ENCODE data around the gene SH3GL2.
A peak's percentile ranks its signal among the peaks of the same experiment; 100 is the strongest.

SH3GL2 gene

DNA sequence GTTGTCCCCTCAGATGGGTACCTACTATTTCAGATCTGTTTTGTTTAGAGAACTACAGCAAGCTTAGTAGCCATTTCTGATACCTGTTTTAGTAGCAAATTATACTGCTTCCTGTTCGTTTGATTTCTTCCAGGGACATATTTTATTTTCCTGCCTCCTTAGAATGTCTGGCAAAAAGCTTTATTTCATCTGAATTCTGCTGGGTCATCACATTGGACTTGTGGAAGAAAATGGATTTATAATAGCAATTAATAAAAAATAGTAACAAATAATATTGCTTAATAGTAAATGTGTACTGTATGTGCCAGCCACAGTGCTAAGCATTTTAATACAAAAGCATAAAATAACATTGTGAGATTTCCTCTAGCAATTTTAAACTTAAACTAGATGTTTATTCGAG lies 79.4 kb downstream of the SH3GL2 start:
- DNase-seq: no peak

GRCh38 chr9:17660158-17660557 lies 81.3 kb downstream of the SH3GL2 start:
- DNase-seq: no peak

DNA sequence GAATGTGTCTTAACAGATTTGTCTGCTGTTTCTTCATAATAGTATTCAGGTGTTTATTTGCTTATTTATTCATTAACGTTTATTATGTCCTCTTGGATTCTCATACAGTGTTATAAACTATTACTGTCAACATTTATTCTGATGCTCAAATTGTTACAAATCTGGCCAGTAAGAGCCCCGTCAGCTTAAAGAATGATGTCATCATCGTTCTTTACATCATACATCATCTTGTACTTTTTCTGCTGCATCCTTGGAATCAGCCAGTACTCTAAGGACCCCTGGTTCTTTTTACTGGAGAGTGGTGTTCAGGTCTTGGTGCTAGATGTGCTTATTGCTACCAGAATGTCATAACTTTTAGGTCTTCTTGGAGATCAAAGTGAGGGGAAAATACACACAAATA lies 86.6 kb downstream of the SH3GL2 start:
- no peak for DNase-seq

GRCh38 chr9:17669206-17669605 lies 90.3 kb downstream of the SH3GL2 start:
- DNase-seq: no peak

DNA sequence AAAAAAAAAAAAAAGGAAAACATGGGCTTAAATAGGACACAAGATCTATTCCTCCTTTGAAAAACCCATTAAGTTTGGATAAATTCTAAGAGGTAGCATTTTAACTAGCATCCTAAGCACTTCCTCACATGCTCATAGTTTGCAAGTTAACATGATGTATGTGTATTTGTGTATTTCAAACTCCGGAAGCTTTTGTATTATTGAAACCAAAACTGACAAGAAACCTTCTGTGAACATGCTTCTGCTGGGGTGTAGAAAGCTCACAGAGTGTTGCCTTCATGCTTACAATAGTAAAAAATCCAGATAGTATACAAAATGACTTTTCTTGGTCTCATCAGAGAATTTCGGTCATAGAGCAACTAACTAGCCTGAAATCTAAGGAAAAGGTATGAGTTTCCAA lies 103.8 kb downstream of the SH3GL2 start:
- DNase-seq: no peak

GRCh38 chr9:17688834-17689233 lies 110.0 kb downstream of the SH3GL2 start:
- DNase-seq: no peak

DNA sequence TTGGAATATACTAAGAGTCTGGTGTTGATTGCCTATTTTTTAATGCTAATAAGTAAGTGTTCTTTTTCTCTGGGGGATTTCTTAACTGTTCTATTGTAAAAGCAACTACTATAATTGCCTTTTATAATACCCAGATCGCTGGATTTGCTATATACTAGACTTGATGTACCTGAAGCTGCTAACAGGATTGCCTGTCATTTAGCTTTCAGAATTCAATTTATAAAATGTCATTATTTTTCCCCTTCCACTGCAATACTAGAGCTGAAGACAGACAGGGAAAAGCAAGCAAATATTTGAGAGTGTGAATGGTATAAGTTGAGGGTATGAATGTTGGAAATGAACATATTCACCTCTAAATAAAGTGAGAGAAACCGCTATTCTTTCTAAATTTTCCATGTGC lies 115.5 kb downstream of the SH3GL2 start:
- no peak for DNase-seq

DNA sequence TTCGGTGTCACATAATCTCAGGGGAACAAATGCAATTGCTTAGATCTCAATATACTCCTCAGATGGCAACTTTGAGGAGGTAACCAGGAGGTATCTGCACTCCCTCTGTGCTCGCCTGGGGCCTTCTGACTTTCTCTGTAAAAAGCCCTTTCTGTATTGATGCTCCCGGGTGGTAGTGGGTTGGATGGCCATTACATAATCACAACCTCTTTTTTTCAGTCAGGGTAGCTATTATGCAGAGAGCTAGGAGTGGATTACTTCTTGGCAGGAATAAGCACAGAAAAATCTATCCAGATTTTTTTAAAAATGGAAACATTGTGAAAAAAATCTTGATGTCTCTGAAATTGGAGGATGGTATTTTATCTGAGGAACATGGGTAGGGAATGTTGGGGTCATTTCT lies 116.6 kb downstream of the SH3GL2 start:
- DNase-seq: peak in 5 of 51 donors; percentile 4 to 41 (median 7)

GRCh38 chr9:17699615-17700330 lies 120.9 kb downstream of the SH3GL2 start:
- no peak for DNase-seq

- no peak for DNase-seq
These were observed 127.5 kb downstream of the SH3GL2 start for GRCh38 chr9:17706347-17706746.

DNA sequence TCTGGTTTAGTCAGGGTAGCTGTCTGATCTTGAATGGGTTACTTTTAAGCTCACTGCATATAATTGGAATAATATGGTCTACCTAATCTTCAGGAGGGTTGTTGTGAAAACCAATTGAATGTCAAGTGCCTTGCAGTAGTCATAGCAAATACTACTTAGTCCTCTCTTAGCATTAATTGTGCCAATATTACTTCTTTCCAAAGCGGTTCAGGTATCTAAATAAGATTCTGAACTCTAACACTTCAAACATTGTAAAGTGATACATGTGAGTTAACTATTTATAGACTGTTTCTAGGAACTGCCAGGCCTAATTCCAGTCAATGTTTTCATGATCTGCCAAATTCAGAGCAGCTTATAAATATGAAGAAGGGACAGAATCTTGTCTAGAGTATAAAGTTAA lies 140.2 kb downstream of the SH3GL2 start:
- no peak for DNase-seq

DNA sequence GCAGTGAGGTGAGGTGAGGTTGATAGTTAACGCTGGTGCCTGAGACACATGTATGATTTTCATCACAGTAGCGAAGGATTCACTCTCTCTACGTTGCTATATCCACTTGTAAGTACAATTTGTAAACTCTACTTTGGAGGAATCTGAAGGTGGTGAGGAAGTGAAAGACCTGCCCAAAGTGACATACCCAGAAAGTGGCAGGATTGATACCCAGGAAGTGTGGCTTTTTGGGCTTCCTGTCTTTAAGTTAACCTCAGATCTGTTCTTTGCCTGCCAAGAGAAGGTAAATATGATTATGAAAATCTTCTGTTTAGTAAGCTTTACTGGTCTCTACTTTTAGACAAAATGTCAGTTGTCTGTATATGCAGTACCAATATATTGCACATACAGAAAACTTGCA lies 143.1 kb downstream of the SH3GL2 start:
- no peak for DNase-seq

- DNase-seq: no peak
These were observed 144.8 kb downstream of the SH3GL2 start for GRCh38 chr9:17723656-17724055.

DNA sequence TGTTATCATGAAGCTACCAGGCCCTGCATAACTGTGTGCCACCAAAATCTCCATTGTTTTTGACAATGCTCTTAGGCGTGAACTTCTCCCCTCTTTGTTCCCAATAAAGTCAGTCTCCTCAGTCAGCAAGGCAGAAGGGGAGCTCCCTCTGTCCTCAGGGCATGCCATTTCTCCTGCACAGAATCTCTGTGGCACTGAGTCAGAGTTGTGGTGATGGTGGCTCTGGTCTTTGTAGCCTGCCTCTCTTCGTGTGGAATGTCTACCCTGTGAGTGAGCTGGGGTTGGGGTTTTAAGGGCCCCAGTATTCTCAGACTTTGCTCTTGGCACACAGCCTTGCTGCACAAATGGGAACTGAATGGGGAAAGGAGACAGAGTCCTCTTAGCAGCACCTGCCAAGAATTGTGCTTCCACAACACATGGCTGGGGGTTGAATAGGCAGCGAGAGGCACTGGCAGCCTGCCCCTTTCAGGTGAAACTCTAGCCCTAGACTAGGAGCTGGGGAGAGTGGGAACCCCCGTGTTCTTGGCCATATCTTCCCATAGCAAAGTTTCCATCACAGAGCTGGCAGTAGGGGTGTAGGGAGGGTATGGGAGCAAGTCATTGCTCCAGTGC lies 146.6 kb downstream of the SH3GL2 start:
- peak in 4 of 51 donors; percentile 3 to 6 (median 4) for DNase-seq

DNA sequence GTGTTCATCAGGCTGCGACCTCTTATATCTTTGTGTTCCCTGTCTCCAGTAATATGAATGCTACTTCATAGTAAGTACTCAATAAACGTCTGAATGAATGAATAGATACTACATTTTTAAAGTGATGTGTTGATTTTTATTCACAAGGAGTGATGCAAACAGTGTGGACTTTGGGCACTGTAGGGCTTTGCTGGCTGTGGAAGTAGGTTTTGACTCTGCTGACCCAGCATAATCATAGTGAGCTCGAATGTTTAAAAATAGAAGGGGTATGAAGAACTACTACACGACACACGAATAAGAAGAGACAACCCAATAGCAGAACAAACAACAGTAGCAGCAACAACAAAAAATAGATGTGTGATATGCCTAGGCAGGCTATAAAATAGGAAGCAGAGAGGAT lies 147.4 kb downstream of the SH3GL2 start:
- DNase-seq: no peak

- no peak for DNase-seq
These were observed 152.0 kb downstream of the SH3GL2 start for GRCh38 chr9:17730899-17731298.

DNA sequence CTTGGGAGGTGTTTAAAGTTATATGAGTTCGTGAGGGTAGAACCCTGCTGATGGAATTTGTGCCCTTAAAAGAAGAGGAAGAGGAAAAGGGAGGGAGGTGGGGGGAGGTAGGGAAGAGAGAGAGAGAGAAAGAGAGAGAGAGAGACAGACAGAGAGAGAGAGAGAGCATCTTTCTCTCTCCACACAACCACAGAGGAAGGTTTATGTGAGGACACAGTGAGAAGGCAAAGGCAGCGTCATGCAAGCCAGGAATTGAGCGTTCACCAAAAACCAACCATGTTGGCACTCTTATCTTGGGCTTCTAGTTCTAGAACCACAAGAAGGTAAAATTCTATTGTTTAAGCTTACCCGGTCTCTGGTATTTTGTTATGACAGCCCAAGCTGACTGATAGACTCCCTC lies 152.4 kb downstream of the SH3GL2 start:
- no peak for DNase-seq

GRCh38 chr9:17734674-17735073 lies 155.8 kb downstream of the SH3GL2 start:
- no peak for DNase-seq

DNA sequence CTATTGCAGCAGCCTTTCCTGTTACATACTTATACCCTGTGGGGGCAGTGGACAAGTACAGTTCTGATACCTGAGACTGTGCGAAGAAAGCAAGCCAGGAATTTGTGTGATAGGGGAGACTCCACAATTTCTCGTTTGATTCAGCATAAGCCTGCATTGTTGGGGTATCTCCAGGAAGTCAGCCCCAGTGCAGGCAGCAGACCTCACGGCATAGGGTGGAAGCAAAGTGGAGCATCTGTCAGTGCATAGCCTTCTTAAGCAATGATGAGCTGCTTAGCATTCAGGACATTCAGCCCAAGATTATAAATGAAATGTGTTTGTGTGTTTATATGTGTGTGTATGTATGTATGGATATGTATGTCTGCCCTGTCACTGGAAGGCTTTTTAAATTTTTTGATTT lies 157.0 kb downstream of the SH3GL2 start:
- no peak for DNase-seq

DNA sequence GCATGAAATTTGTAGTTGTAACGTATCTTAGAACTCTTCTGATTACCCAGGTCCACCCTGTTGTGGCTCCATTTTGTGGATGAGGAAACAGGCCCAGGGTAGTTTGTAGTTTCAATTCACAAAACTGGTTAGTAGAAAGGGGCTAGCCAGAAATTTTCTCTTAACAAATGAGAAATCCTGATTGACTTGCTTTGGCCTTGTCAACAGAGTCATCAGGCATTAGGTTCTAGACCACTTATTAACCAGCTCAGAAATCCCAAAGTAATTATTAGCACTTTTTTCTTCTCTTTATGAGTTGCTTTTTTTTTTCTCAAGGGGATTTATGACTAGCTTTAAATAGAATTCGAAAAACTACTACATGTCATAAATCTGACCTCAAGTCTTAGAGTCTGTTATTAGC lies 160.2 kb downstream of the SH3GL2 start:
- no peak for DNase-seq

DNA sequence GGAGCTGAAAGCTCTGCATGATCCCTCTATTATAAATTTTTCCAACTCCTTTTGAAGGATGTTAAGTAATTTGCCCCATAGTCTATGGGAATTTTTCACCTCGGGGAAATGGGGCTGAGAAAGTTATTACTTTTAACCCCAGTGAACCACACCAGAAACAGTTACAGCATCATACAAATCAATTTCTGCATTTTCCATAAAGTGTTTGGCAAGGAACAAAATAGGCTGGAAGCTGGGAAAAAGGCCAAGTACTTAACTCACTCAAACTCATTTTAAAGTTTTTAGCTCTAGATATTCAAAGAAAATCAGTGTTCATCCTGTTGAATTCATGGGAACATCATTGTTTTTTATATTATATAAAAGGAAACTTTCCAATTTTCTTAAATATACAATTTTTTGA lies 160.9 kb downstream of the SH3GL2 start:
- DNase-seq: no peak

DNA sequence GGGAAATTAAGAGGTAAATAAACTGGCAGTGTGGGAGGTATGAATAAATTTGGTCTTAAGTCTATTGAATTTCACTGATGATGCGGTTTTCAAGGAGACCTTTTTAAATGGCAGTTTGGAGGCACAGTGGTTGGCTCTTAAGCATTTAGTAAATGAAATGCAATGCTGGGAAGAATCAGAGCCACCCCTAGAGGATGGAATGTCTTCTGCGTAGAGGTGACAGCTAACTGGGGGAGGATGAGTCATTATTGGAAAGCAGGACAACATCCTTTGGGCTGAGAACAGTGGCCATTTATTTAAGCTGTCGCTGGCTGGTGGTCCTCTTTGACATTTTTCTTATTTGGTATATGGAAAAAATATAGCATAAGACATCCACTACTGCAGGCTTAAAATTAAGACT lies 163.2 kb downstream of the SH3GL2 start:
- DNase-seq: no peak

DNA sequence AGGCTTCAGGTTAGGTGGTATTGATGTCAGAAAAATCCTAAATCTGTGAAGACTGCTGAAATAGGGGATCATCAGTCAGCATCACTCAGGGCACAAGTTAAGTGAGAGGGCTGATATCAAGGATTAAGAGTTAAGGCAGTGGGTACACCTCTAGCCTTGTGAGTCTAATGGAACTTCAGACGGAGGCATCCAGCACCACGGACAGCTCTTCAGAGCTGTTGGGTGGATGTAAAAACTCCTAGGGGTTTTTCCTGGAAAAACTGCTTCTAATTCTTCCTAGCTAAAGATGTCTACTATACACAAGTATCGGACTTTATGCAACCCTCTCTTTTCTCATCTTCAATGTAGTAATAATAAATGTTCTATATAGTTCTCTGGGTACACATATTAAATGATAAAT lies 165.9 kb downstream of the SH3GL2 start:
- DNase-seq: no peak

DNA sequence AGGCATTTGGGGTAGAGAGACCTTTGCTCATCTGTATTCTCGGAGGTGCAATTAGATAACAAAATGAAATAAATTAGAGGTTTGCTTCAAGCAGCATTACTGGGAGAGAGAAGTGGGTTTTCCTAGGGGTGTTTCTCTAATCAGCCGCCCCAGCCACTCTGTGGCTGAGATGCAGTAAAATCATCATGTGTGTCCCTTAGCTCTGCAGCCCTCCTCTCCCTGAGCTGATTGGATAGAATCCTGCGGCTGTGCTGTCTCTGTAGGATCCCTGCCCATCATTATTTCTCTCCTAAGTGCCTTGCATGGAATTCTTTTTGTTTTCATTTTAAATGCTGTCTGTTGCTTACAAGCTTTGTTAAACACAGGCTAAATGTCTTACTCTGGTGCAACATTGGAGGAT lies 171.4 kb downstream of the SH3GL2 start:
- peak in 1 of 51 donors; percentile 1 for DNase-seq

All from hypothalamus (tissue), 51 donors.